ENCODE data around the gene SRRD.

SRRD gene

GRCh38 chr22:26453812-26454500, 29.7 kb upstream of the SRRD start:
- no peak for DNase-seq

GRCh38 chr22:26457661-26458272, 25.9 kb upstream of the SRRD start:
- peak; percentile 23 for DNase-seq

- DNase-seq, result no peak
Measured at GRCh38 chr22:26460202-26460601, 23.5 kb upstream of the SRRD start.

- DNase-seq, result peak; percentile 47
Measured at GRCh38 chr22:26461188-26461810, 22.4 kb upstream of the SRRD start.

GRCh38 chr22:26462051-26462450, 21.6 kb upstream of the SRRD start:
- peak; percentile 16 for DNase-seq

- DNase-seq, result peak; percentile 6
Measured at GRCh38 chr22:26462641-26463040, 21.0 kb upstream of the SRRD start.

- DNase-seq, result peak; percentile 15
Measured at GRCh38 chr22:26463101-26463661, 20.5 kb upstream of the SRRD start.

- peak; percentile 15 for DNase-seq
Measured at GRCh38 chr22:26463688-26464087, 20.0 kb upstream of the SRRD start.

- peak; percentile 21 for DNase-seq
Measured at GRCh38 chr22:26464312-26464711, 19.4 kb upstream of the SRRD start.

- no peak for DNase-seq
Measured at GRCh38 chr22:26466196-26466595, 17.5 kb upstream of the SRRD start.

GRCh38 chr22:26470807-26471206, 12.9 kb upstream of the SRRD start:
- DNase-seq, result no peak

GRCh38 chr22:26471522-26471921, 12.2 kb upstream of the SRRD start:
- DNase-seq, result no peak

- DNase-seq, result no peak
Measured at GRCh38 chr22:26474682-26475081, 9.0 kb upstream of the SRRD start.

GRCh38 chr22:26476705-26477340, 6.9 kb upstream of the SRRD start:
- no peak for DNase-seq

- DNase-seq, result no peak
Measured at GRCh38 chr22:26477341-26477731, 6.3 kb upstream of the SRRD start.

GRCh38 chr22:26479043-26479791, 4.5 kb upstream of the SRRD start:
- no peak for DNase-seq

- DNase-seq, result no peak
Measured at GRCh38 chr22:26479792-26480610, 3.7 kb upstream of the SRRD start.

GRCh38 chr22:26480611-26480932, 3.1 kb upstream of the SRRD start:
- no peak for DNase-seq

- DNase-seq, result no peak
Measured at GRCh38 chr22:26481112-26481693, 2.5 kb upstream of the SRRD start.

- DNase-seq, result no peak
Measured at GRCh38 chr22:26481694-26482093, 2.0 kb upstream of the SRRD start.

- DNase-seq, result no peak
Measured at GRCh38 chr22:26482161-26482560, 1.5 kb upstream of the SRRD start.

GRCh38 chr22:26483043-26483438, 636 bp upstream of the SRRD start:
- DNase-seq, result no peak
